H7 (cell line): ENCODE data around the gene MCUR1. TPM values are rescaled to one million over a fixed set of nuclear protein-coding genes. Genes with fewer than 3 reads are reported as not detected.
"Not testable (repeated sequence)": the region's sequence is repeated elsewhere in the genome, so short reads cannot be mapped to it uniquely, and the experiment has no call there.

Experiments used
- DNase-seq: peaks from one replicate; pipeline ENCODE4 v3.0.0; 2012
- H3K27me3 ChIP-seq: 2 replicates; pipeline ENCODE4 v1.6.0; 2011; ENCODE audit warnings: mild to moderate bottlenecking, low read length; ENCODE audit not compliant: control insufficient read depth, insufficient read depth
- H3K36me3 ChIP-seq: replicated peaks from 2 replicates; pipeline ENCODE4 v1.5.1; 2011; ENCODE audit warnings: low read length; ENCODE audit not compliant: control insufficient read depth, insufficient read depth
- H3K4me3 ChIP-seq: 2 replicates; pipeline ENCODE4 v1.5.1; 2011; ENCODE audit warnings: low read depth, mild to moderate bottlenecking, control low read depth, low read length, moderate library complexity; ENCODE audit not compliant: insufficient read depth
- total RNA-seq: library from RNA; depleted of rRNA; stranded (reverse); fragments of >200 nt; shearing (Covaris generic); gene quantifications from 2 replicates; pipeline ENCODE4 v1.2.3, GENCODE V29; 2014

The MCUR1 gene
- total RNA-seq, 1 experiment from 2014 or later = 16.0 TPM

- H3K4me3 ChIP-seq, H3K36me3 ChIP-seq, DNase-seq, H3K27me3 ChIP-seq: not testable (repeated sequence)
Observed at GRCh38 chr6:13775466-13775865, 38.9 kb downstream of the MCUR1 start.

- not testable (repeated sequence) for H3K4me3 ChIP-seq, H3K36me3 ChIP-seq, DNase-seq, H3K27me3 ChIP-seq
Observed at GRCh38 chr6:13772358-13773030, 41.9 kb downstream of the MCUR1 start.

- Histone ChIP-seq H3K27me3 (no peaks in the 10 kb centered on the region), H3K36me3 (no peaks in the 10 kb centered on the region), H3K4me3 (no peak overlapping the region)
- peak; percentile 87 for DNase-seq
Observed at GRCh38 chr6:13769655-13770053, 44.7 kb downstream of the MCUR1 start.

GRCh38 chr6:13769034-13769654 is 45.2 kb downstream of the MCUR1 start:
- Histone ChIP-seq H3K36me3 (no peaks in the 10 kb centered on the region), H3K4me3 (no peak overlapping the region), H3K27me3 (no peaks in the 10 kb centered on the region)
- DNase-seq = peak; percentile 41

- Histone ChIP-seq H3K27me3 (no peaks in the 10 kb centered on the region), H3K36me3 (no peaks in the 10 kb centered on the region), H3K4me3 (no peak overlapping the region)
- peak; percentile 65 for DNase-seq
Observed at GRCh38 chr6:13767121-13767808, 47.1 kb downstream of the MCUR1 start.

GRCh38 chr6:13766201-13766634 is 48.1 kb downstream of the MCUR1 start:
- Histone ChIP-seq H3K4me3 (no peak overlapping the region), H3K27me3 (no peaks in the 10 kb centered on the region), H3K36me3 (no peaks in the 10 kb centered on the region)
- DNase-seq = no peak

- Histone ChIP-seq H3K4me3 (no peak overlapping the region), H3K27me3 (no peaks in the 10 kb centered on the region)
- no peak for DNase-seq
Observed at GRCh38 chr6:13765570-13765969, 48.8 kb downstream of the MCUR1 start.

GRCh38 chr6:13764996-13765395 is 49.4 kb downstream of the MCUR1 start:
- DNase-seq = no peak
- H3K27me3 ChIP-seq = no peaks in the 10 kb centered on the region
- no peak overlapping the region for H3K4me3 ChIP-seq
- H3K36me3 ChIP-seq = no peaks in the 10 kb centered on the region

More at GRCh38 chr6:13765570-13765969, 48.8 kb downstream of the MCUR1 start:
- no peaks in the 10 kb centered on the region for H3K36me3 ChIP-seq

- no peak for DNase-seq
- Histone ChIP-seq H3K36me3 (no peaks in the 10 kb centered on the region), H3K4me3 (no peak overlapping the region), H3K27me3 (no peaks in the 10 kb centered on the region; the same call in 1 of the 2 replicates)
Observed at GRCh38 chr6:13763740-13764381, 50.5 kb downstream of the MCUR1 start.

GRCh38 chr6:13762611-13763441 is 51.5 kb downstream of the MCUR1 start:
- no peak for DNase-seq
- Histone ChIP-seq H3K36me3 (no peaks in the 10 kb centered on the region), H3K27me3 (no peaks in the 10 kb centered on the region; the same call in 1 of the 2 replicates), H3K4me3 (no peak overlapping the region)

GRCh38 chr6:13761361-13762036 is 52.9 kb downstream of the MCUR1 start:
- Histone ChIP-seq H3K4me3 (no peak overlapping the region), H3K36me3 (no peaks in the 10 kb centered on the region), H3K27me3 (no peaks in the 10 kb centered on the region; the same call in 1 of the 2 replicates)
- no peak for DNase-seq

- H3K27me3 ChIP-seq = no peaks in the 10 kb centered on the region; the same call in 1 of the 2 replicates
- no peaks in the 10 kb centered on the region for H3K36me3 ChIP-seq
- no peak overlapping the region for H3K4me3 ChIP-seq
- DNase-seq = no peak
Observed at GRCh38 chr6:13760307-13761304, 53.8 kb downstream of the MCUR1 start.

- Histone ChIP-seq H3K27me3 (no peaks in the 10 kb centered on the region; the same call in 1 of the 2 replicates), H3K4me3 (no peak overlapping the region), H3K36me3 (no peaks in the 10 kb centered on the region)
- no peak for DNase-seq
Observed at GRCh38 chr6:13759025-13759424, 55.3 kb downstream of the MCUR1 start.
